H1 (cell line): ENCODE data around the gene LKAAEAR1. TPM values are rescaled to one million over a fixed set of nuclear protein-coding genes. Genes with fewer than 3 reads are reported as not detected.

Source experiments
- CTCF ChIA-PET: fragments of 300-600 bp; sonication (Branson Sonifier 250); formaldehyde crosslinking; loops from one replicate; lab custom pipeline; 2021; ENCODE audit not compliant: partially characterized antibody; lab: Charles Lee
- POLR2A ChIA-PET: fragments of 300-600 bp; sonication (Branson Sonifier 250); formaldehyde crosslinking; loops from one replicate; lab custom pipeline; 2021; ENCODE audit warnings: inconsistent platforms; ENCODE audit not compliant: partially characterized antibody; lab: Charles Lee
- DNase-seq, 2 experiments: peaks; one replicate each; pipeline versions ENCODE4 v3.0.0 to v3.0.0-alpha.2; 2010 to 2022; ENCODE audit warnings: low spot score in 2 of 2, low read depth in 1 of 2, mixed read lengths in 1 of 2
- FAIRE-seq: peaks from 2 replicates; lab custom pipeline; 2011; peaks lifted over from hg19 to GRCh38; lab: Jason Lieb, UNC
- H2AFZ ChIP-seq: 2 replicates; pipeline ENCODE4 v1.8.1; 2012; ENCODE audit warnings: low read length, inconsistent platforms
- H2AK5ac ChIP-seq: 2 replicates; pipeline ENCODE4 v1.6.1; 2013; ENCODE audit warnings: low read depth, low read length
- H2BK120ac ChIP-seq: replicated peaks from 2 replicates; pipeline ENCODE3; 2013; ENCODE audit warnings: low read depth, low read length, inconsistent platforms
- H2BK12ac ChIP-seq: 2 replicates; pipeline ENCODE4 v1.6.1; 2013; ENCODE audit warnings: low read depth, low read length
- H2BK15ac ChIP-seq: 2 replicates; pipeline ENCODE4 v1.6.1; 2013; ENCODE audit warnings: low read length
- H2BK20ac ChIP-seq: 2 replicates; pipeline ENCODE4 v1.6.1; 2013; ENCODE audit warnings: low read length
- H2BK5ac ChIP-seq: 2 replicates; pipeline ENCODE4 v1.6.1; 2013; ENCODE audit warnings: low read depth, low read length
- H3K14ac ChIP-seq: 2 replicates; pipeline ENCODE4 v1.6.1; 2013; ENCODE audit warnings: inconsistent platforms; ENCODE audit not compliant: insufficient read length
- H3K18ac ChIP-seq: 2 replicates; pipeline ENCODE4 v1.6.1; 2013; ENCODE audit warnings: low read length; ENCODE audit errors: extremely low read depth
- H3K23ac ChIP-seq: 2 replicates; pipeline ENCODE4 v1.6.1; 2013; ENCODE audit warnings: inconsistent platforms; ENCODE audit not compliant: insufficient read length
- H3K23me2 ChIP-seq: 2 replicates; pipeline ENCODE4 v1.6.1; 2013; ENCODE audit warnings: low read depth, low read length
- H3K27ac ChIP-seq: 2 replicates; pipeline ENCODE4 v1.6.1; 2011; ENCODE audit warnings: low read depth, low read length, inconsistent platforms
- H3K27me3 ChIP-seq, 4 experiments: replicated peaks in 1 of 4; 1 replicate in 1 of 4; 2 replicates in 3 of 4; pipeline versions ENCODE4 v1.6.1 to v1.8.1; 2011 to 2013; ENCODE audit warnings: low read length in 3 of 4, mild to moderate bottlenecking in 3 of 4, inconsistent platforms in 2 of 4, mixed read lengths in 2 of 4, moderate library complexity in 1 of 4; ENCODE audit not compliant: control insufficient read depth in 3 of 4, insufficient read depth in 3 of 4; ENCODE audit errors: extremely low read depth in 1 of 4
- H3K36me3 ChIP-seq, 4 experiments: 2 replicates each; pipeline versions ENCODE4 v1.6.1 to v1.8.1; 2011 to 2013; ENCODE audit warnings: mild to moderate bottlenecking in 4 of 4, low read length in 3 of 4, moderate library complexity in 2 of 4, control low read depth in 1 of 4, inconsistent platforms in 1 of 4; ENCODE audit not compliant: insufficient read depth in 4 of 4, control insufficient read depth in 2 of 4
- H3K4ac ChIP-seq: replicated peaks from 2 replicates; pipeline ENCODE3; 2013; ENCODE audit warnings: low read length, low read depth, mixed read lengths, inconsistent platforms; ENCODE audit not compliant: insufficient read length
- H3K4me1 ChIP-seq, 4 experiments: replicated peaks in 1 of 4; 1 replicate in 1 of 4; 2 replicates in 3 of 4; pipeline versions ENCODE4 v1.6.1 to v1.8.1; 2011 to 2013; ENCODE audit warnings: low read length in 3 of 4, inconsistent platforms in 2 of 4, mixed read lengths in 1 of 4; ENCODE audit not compliant: insufficient read depth in 4 of 4, control insufficient read depth in 3 of 4
- H3K4me2 ChIP-seq, 2 experiments: 2 replicates each; pipeline versions ENCODE4 v1.6.1 to v1.8.1; 2011 to 2013; ENCODE audit warnings: low read depth in 2 of 2, low read length in 2 of 2, control low read depth in 1 of 2, inconsistent platforms in 1 of 2, mild to moderate bottlenecking in 1 of 2; ENCODE audit not compliant: insufficient read depth in 1 of 2
- H3K4me3 ChIP-seq, 4 experiments: fragments of 200-600, 300-600 bp in 1 of 4; sonication (generic), shearing (Covaris generic), sonication (Bioruptor Twin) in 1 of 4; 2 replicates each; pipeline versions ENCODE4 v1.5.1 to v1.8.1; 2011 to 2016; ENCODE audit warnings: low read length in 4 of 4, low read depth in 3 of 4, control low read depth in 2 of 4, inconsistent platforms in 2 of 4, mild to moderate bottlenecking in 2 of 4, mixed read lengths in 1 of 4, moderate library complexity in 1 of 4; ENCODE audit not compliant: insufficient read depth in 2 of 4; ENCODE audit errors: extremely low read depth in 1 of 4
- H3K56ac ChIP-seq: replicated peaks from 2 replicates; pipeline ENCODE3; 2013; ENCODE audit warnings: low read depth, mild to moderate bottlenecking, mixed read lengths, low read length, inconsistent platforms; ENCODE audit not compliant: insufficient read length
- H3K79me1 ChIP-seq: 2 replicates; pipeline ENCODE4 v1.6.1; 2013; ENCODE audit warnings: low read depth, low read length, control low read depth
- H3K79me2 ChIP-seq, 2 experiments: 2 replicates each; pipeline versions ENCODE4 v1.6.1 to v1.8.1; 2012 to 2013; ENCODE audit warnings: low read length in 2 of 2, mild to moderate bottlenecking in 2 of 2, inconsistent platforms in 1 of 2; ENCODE audit not compliant: insufficient read depth in 2 of 2, control insufficient read depth in 1 of 2
- H3K9ac ChIP-seq, 4 experiments: replicated peaks in 1 of 4; 1 replicate in 1 of 4; 2 replicates in 3 of 4; pipeline versions ENCODE4 v1.6.1 to v1.8.1; 2011 to 2013; ENCODE audit warnings: low read depth in 3 of 4, low read length in 3 of 4, control low read depth in 2 of 4, mild to moderate bottlenecking in 2 of 4, moderate library complexity in 2 of 4, inconsistent platforms in 1 of 4; ENCODE audit errors: extremely low read depth in 1 of 4
- H3K9me3 ChIP-seq, 2 experiments: 2 replicates each; pipeline versions ENCODE4 v1.6.1 to v1.8.1; 2012 to 2013; ENCODE audit warnings: mild to moderate bottlenecking in 2 of 2, moderate library complexity in 2 of 2, control low read depth in 1 of 2, inconsistent platforms in 1 of 2, low read depth in 1 of 2, low read length in 1 of 2, mixed read lengths in 1 of 2; ENCODE audit not compliant: insufficient read depth in 2 of 2
- H4K20me1 ChIP-seq, 2 experiments: replicated peaks in 1 of 2; 2 replicates each; pipeline versions ENCODE3 to v1.8.1; 2011 to 2013; ENCODE audit warnings: inconsistent platforms in 2 of 2, low read length in 2 of 2, mild to moderate bottlenecking in 1 of 2; ENCODE audit not compliant: insufficient read depth in 2 of 2, control insufficient read depth in 1 of 2
- H4K5ac ChIP-seq: 2 replicates; pipeline ENCODE4 v1.6.1; 2013; ENCODE audit warnings: low read length, low read depth, mixed read lengths, inconsistent platforms; ENCODE audit not compliant: insufficient read length
- H4K8ac ChIP-seq: 2 replicates; pipeline ENCODE4 v1.8.0; 2013; ENCODE audit warnings: mild to moderate bottlenecking, moderate library complexity, low read length, inconsistent platforms; ENCODE audit not compliant: insufficient read depth; ENCODE audit errors: extremely low read depth
- H4K91ac ChIP-seq: replicated peaks from 2 replicates; pipeline ENCODE3; 2013; ENCODE audit warnings: low read length, mixed read lengths, inconsistent platforms; ENCODE audit not compliant: insufficient read length
- BRCA1 ChIP-seq: IDR thresholded peaks from 2 replicates; pipeline ENCODE4 v1.6.1; 2012; ENCODE audit warnings: low read depth, low read length, improper control_type of control experiment
- E2F6 ChIP-seq: IDR thresholded peaks from 2 replicates; pipeline ENCODE4 v1.6.1; 2012; ENCODE audit warnings: inconsistent platforms
- KDM1A ChIP-seq: fragments of 200-600, 300-600 bp; sonication (generic); IDR thresholded peaks from 2 replicates; pipeline ENCODE4 v1.7.1; 2016; ENCODE audit warnings: mild to moderate bottlenecking, low read length, borderline replicate concordance
- MAX ChIP-seq: IDR thresholded peaks from 2 replicates; pipeline ENCODE4 v1.6.1; 2012; ENCODE audit warnings: inconsistent platforms
- SRF ChIP-seq: IDR thresholded peaks from 2 replicates; pipeline ENCODE4 v1.6.1; 2011; ENCODE audit warnings: mild to moderate bottlenecking, low read depth, low read length, moderate library complexity
- TCF12 ChIP-seq: IDR thresholded peaks from 2 replicates; pipeline ENCODE4 v1.6.1; 2011; ENCODE audit warnings: low read depth, mild to moderate bottlenecking, low read length
- WGBS, 2 experiments: shearing (Covaris generic) in 1 of 2; methylation state at CpG; one replicate each; pipeline versions ENCODE4 v1.1.6 to v1.1.7; 2013 to 2015; ENCODE audit warnings: low lambda C conversion rate in 2 of 2, mixed read lengths in 2 of 2, inconsistent platforms in 1 of 2, low coverage in 1 of 2, missing lambda C conversion rate in 1 of 2; ENCODE audit not compliant: insufficient replicate concordance in 2 of 2, insufficient coverage in 1 of 2, insufficient read length in 1 of 2; ENCODE audit errors: extremely low coverage in 1 of 2, missing lambda C conversion rate in 1 of 2; 5-methylcytosine and 5-hydroxymethylcytosine counted together
- polyA plus RNA-seq, 7 experiments: library from polyadenylated mRNA; depleted of rRNA in 3 of 7; stranded (reverse) in 5 of 7; unstranded in 2 of 7; fragments of >200 nt in 5 of 7; fragments of 200-250 nt in 2 of 7; gene quantifications; 1 replicate in 5 of 7; 2 replicates in 1 of 7; 4 replicates in 1 of 7; pipeline versions ENCODE4 v1.2.1 to v1.2.3, GENCODE V29; 2011 to 2013; ENCODE audit warnings: missing spikeins in 2 of 7, mixed read lengths in 2 of 7
- total RNA-seq: library from RNA; stranded (reverse); fragmentation: NEBNext Ultra II Directional; extraction: Animal tissue kit (Norgen Biotek cat#: 25700); gene quantifications from 2 replicates; pipeline ENCODE4 v1.2.1, GENCODE V29; 2021

Gene LKAAEAR1
- total and polyA plus RNA-seq, 2 of the 8 experiments (the other 6 are each of a cell fraction or from before 2014, with no cell fraction given) = 0.41 to 0.53 TPM

- Histone ChIP-seq H2BK5ac (no peak overlapping the region), H3K4me1 (peaks cover 0 to 8% (median 3%) of the 10 kb centered on the region in 4 experiments; a peak in 3 of 7 replicates), H3K23ac (no peak overlapping the region), H3K79me1 (no peaks in the 10 kb centered on the region; the same call in 1 of the 2 replicates), H3K79me2 (no peaks in the 10 kb centered on the region), H3K4ac (peak overlapping the region; percentile 7), H3K9ac (no peak overlapping the region), H3K14ac (no peak overlapping the region), H3K23me2 (peaks cover 2% of the 10 kb centered on the region; the same call in 1 of the 2 replicates), H2BK20ac (no peak overlapping the region), H4K5ac (no peak overlapping the region), H2AFZ (no peak overlapping the region; the same call in 1 of the 2 replicates), H2BK15ac (no peak overlapping the region; the same call in 1 of the 2 replicates), H3K36me3 (no peaks in the 10 kb centered on the region), H3K18ac (no peak overlapping the region), H3K4me2 (peak overlapping the region; percentile 48 to 97), H3K27me3 (peaks cover 2 to 26% (median 21%) of the 10 kb centered on the region in 4 experiments), H4K8ac (no peak overlapping the region), H4K20me1 (peaks cover under 1 to 3% of the 10 kb centered on the region in 2 experiments), H3K4me3 (peak overlapping the region; percentile 37 to 71 (median 52)), H2AK5ac (no peak overlapping the region), H2BK120ac (no peak overlapping the region), H2BK12ac (no peak overlapping the region), H3K9me3 (no peaks in the 10 kb centered on the region), H3K56ac (no peak overlapping the region), H4K91ac (no peak overlapping the region), H3K27ac (no peak overlapping the region)
- ChIA-PET CTCF (interaction anchor here (0.6 to 5.0 kb wide), 17 partner anchors 9 to 132 kb away, joined by 3 to 41 read pairs (median 5); partner anchors contain the start of genes LKAAEAR1 and PRPF6), POLR2A (no interaction called here)
- TF ChIP-seq SRF (no peak), KDM1A (peak; percentile 92), BRCA1 (no peak), MAX (peak; percentile 66), TCF12 (no peak), E2F6 (peak; percentile 49; the same call in 1 of the 2 replicates)
- FAIRE-seq (no peak), DNase-seq (peak in 1 of 2 experiments; percentile 72)
- 36% methylated on average over 24 of the region's 30 CpGs; no CpG with 5 or more reads in 1 of the 2 experiments for WGBS, 2 experiments
These were observed 18.6 kb upstream of the LKAAEAR1 start for GRCh38 chr20:64102647-64103354.
